CD4-positive, alpha-beta T cell treated with Interleukin-15 for 4 hours (primary cell): ENCODE measurements around the gene TRPV4.
"Not testable (repeated sequence)": the region's sequence is repeated elsewhere in the genome, so short reads cannot be mapped to it uniquely, and the experiment has no call there.

Source experiments
- DNase-seq: peaks from one replicate; pipeline ENCODE4 v3.0.0-alpha.2; 2020; ENCODE audit warnings: low spot score

TRPV4 gene

DNA sequence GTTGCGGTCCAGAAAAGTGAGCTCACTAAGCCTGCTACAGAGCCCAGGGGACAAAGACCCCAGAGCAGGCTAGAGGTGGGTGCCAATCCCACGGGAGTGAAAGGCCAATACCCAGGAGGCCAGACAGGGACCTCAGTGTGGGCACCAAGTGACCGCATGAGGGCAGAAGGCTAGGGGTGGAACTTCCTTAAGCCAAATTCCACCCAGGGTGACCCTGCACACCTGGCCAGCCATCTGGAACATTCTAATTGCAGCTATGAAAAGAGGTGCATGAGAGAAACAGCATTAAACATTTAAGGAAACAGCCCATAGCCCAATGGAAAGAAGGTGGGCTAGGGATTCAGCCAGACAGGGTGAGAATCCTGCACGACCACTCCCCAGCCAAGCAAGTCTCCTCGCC is 27.8 kb upstream of the TRPV4 start:
- DNase-seq = no peak

GRCh38 chr12:109858764-109859163 is 25.6 kb upstream of the TRPV4 start:
- DNase-seq = no peak

DNA sequence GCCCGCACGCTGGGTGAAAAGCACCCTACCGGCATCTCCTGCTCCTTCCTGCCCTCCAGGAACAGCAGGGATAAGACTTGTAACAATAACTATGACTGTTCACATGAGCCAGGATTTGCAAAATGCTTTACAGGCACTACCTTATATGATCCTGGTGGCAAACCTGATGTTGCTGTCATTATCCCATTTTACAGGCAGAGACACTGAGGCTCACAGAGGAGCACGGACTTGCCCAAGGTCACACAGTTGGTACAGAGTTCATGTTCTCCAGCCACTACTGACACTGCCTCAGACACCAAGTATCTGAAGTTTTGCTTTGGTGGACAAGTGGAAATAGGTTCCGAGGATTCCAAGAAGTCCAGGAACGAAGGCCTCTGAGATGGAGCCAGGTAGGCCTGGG is 24.5 kb upstream of the TRPV4 start:
- DNase-seq = no peak

DNA sequence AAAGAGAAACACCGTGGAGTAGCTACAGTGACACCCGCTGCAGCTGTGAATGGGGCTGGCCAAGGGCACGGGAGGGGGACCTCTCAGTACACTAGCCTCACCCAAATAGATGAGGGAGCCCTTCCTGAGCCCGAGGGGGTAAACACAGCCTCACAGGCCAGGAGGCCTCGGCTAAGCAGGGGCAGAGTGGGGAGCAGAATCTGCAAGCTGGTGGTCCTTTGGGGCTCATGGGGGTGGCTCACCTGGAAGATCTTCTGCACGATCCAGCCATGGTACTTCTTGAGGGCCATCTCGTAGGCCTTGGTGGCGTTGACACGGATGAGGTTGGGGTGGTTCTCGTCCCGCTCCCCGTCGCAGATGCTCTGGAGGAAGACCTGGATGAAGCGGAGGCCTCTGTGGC is 22.2 kb upstream of the TRPV4 start:
- DNase-seq = no peak

DNA sequence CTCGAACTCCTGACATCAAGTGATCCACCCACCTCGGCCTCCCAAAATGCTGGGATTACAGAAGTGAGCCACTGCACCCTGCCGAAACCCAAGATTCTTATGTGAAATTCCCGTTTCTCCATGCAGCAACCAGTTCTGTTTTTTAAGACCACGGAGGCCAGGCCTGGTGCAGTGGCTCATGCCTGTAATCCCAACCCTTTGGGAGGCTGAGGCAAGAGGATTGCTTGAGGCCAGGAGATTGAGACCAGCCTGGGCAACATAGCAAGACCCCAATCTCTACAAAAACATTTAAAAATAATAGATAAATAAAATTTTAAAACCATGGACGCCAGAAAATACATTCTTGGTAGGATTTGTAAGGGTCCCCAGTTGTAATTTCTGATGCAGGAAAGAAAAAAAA is 17.3 kb upstream of the TRPV4 start:
- DNase-seq = not testable (repeated sequence)

- no peak for DNase-seq
Observed at GRCh38 chr12:109847142-109847735, 14.0 kb upstream of the TRPV4 start.

- DNase-seq = no peak
Observed at GRCh38 chr12:109845824-109846205, 12.6 kb upstream of the TRPV4 start.

DNA sequence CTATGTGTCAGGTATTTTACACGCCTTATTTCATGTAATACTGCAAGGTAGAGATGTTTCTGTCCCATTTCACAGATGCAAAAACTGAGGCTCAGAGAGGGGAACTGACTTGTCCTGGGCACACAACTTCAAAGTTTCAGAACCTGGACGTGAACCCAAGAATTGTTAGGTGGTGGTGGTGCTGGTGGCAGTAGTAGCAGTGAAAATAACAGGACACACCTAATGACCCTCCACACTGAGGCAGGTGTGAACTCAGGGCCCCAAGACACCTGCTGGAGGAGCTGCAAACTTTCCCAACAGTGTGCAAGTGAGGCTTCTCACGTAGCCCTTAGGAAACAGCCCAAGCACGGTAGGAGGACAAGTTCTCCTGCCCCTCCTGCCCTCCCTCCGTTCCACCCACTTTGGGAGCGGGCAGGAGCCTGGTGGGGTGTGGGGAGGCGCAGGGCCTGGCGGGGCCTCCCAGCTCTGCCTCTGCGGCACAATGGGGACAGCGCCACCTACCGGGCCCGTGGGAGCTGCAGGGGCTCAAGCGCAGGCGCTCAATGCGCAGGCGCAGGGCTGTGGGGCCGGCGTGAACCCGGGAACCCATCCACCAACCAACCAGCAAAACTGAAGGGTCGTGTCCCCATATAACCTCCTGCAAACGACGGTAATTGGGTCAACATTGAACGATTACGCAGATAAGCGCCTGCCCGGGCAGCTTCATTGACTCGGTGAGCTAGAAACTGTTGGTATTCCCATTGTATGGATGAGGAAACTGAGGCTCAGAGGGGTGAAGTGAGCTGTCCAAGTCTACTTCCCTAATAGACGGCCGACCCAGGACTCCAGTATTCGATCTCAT is 12.0 kb upstream of the TRPV4 start:
- peak; percentile 86 for DNase-seq

DNA sequence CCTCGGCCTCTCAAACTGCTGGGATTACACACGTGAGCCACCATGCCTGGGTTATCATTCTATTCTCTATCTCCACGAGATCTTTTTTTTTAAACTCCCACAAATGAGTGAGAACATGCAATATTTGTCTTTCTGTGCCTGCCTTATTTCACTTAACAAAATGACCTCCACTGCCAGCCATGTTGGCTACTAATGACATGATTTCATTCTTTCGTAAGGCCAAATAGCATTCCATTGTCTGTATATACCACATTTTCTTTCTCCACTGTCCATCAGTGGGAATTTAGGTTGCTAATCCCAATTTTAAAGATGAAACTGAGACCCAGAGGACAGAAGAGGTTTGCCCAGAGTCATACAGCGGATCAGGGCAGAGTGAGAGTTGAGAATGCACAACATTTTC is 10.9 kb upstream of the TRPV4 start:
- DNase-seq = no peak

GRCh38 chr12:109842021-109842420 is 8.8 kb upstream of the TRPV4 start:
- DNase-seq = no peak

DNA sequence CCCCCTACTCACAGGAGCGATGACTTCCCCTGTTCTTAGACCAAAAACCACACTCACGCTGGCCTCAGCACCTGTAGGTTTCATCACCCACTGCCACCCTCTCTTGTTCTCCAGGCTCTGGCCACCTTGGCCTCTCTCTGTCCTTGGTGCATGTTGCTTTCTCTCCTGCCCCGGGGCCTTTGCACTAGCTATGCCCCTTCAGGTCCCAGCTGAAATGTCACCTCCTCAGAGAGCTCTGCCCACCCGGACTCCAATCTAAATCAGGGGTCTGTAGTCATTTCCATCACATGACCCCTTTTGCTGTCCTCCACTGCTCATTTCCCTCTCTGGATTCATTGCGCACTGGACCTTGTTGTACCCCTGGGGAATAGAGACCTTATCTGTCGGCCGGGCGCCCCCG is 8.2 kb upstream of the TRPV4 start:
- DNase-seq = no peak

- no peak for DNase-seq
Observed at GRCh38 chr12:109840305-109841074, 7.3 kb upstream of the TRPV4 start.

DNA sequence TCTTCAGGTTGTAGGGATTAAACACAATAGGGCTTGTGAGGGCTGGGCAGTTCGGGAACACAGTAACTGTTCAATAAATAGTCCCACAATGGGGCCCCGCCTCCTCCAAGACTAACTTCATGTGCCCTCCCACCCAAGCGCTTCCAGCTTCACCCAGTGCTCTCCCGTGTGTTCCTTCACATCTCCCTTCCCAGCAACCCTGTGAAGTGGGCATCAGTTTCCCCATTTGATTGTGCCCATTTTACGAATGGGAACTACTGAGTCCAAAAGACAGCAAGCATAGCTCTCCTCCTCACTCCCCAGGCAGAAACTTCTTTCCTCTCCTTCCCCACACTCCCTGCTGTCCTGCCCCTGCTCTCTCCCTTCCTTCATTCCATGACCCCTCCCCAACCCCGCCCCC is 6.2 kb upstream of the TRPV4 start:
- no peak for DNase-seq

- no peak for DNase-seq
Observed at GRCh38 chr12:109836916-109837315, 3.7 kb upstream of the TRPV4 start.

DNA sequence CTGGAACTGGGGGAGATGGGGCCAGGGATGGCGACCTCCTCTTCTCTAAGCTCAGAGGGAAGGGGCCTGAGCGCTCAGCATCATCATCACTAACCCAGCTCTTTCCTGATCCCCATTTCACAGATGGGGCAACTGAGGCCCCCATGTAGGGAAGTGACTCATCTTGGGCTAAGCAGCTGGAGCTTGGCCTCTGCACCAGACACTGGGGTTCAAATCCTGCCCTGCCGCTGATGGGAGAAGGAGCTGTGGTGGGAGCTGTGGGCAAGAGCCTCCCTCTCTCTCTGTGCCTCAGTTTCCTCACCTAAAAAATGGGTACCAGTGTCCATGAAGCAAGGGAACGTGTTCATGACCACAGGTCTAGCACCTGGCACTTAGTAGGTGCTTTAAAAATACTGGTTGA is 2.6 kb upstream of the TRPV4 start:
- no peak for DNase-seq

GRCh38 chr12:109832541-109833306 is 474 bp downstream of the TRPV4 start:
- DNase-seq = no peak

- DNase-seq = no peak
Observed at GRCh38 chr12:109831929-109832328, 1.3 kb downstream of the TRPV4 start.

DNA sequence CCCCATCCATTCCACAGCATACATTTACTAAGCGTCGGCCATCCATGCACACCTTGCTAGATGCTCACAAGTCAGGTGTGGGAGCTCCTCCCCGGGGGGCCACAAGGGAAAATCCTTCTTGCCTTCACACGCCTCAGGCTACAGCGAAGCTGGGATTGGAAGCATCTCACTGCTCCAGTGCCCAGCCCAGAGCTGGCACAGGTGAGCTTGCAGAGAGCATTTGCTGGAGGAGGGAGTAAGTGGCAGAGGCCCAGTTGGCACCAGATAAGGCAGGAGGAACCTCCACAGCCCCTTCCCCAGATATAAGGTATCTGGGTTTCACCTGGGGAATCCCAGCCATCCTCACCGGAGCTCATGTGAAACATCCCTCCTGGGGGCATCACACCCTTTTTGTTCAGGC is 1.8 kb downstream of the TRPV4 start:
- no peak for DNase-seq

- DNase-seq = no peak
Observed at GRCh38 chr12:109830718-109831117, 2.5 kb downstream of the TRPV4 start.

DNA sequence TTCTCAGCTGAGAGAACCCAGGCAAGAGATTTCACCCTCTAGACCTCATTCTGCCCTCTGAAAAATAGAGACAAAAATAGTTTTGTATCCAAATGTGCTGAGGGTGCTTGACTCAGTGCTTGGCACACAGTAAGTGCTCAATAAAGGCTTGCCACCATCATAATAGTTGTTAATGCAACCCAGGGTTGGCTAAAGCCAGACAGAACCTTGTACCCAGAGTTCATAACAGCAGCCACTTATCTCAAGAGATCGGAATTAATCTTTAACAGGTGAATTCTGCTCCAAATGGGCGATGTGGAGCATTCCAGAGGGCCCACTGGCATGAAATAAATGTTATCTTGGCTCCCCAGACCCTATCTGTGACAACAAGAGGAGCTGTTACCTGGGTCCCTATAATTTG is 2.9 kb downstream of the TRPV4 start:
- DNase-seq = no peak

- DNase-seq = no peak
Observed at GRCh38 chr12:109829667-109830066, 3.5 kb downstream of the TRPV4 start.

DNA sequence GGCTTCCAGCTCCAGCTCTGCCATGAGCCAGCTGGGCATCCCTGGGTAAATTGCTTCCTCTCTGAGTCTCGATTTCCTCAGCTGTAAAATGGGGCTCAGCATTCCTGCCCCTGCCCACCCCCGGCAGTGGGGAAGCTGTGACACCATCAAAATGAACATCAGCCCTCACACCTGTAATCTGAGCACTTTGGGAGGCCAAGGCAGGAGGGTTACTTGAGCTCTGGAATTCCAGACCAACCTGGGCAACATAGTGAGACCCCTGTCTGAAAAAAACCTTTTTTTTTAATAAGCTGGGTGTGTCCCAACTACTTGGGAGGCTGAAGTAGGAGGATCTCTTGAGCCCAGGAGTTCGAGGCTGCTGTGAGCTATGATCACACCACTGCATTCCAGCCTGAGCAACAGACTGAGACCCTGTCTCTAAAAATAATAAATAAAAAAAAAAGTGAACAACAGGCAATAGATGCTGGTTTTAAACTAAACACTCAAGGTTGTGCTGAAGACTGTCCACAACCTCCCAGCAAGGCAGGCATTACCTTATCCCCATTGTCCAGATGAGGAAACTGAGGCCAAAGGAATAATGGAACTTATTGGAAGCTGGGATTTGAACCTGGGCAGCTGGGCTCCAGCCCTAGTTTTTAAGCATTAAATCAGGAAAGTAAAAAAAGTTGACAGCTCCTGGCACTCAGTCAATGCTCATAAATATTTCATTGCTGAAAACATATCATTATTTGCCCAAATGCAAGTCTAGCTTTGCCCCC is 4.3 kb downstream of the TRPV4 start:
- DNase-seq = no peak
